ENCODE data around the gene PHAF1. TPM values are rescaled to one million over a fixed set of nuclear protein-coding genes. Genes with fewer than 3 reads are reported as not detected.

The PHAF1 gene
- polyA plus RNA-seq (ENCODE audit: insufficient read length): 18.4 TPM

GRCh38 chr16:67109407-67110135 lies at the start of gene PHAF1:
PHAF1 (plus strand) TSS chr16:67109941; CDS start chr16:67110176, 235 bp downstream.
- peak; percentile 78 for DNase-seq (ENCODE audit: low read depth)

GRCh38 chr16:67063008-67063407 lies 46.7 kb upstream of the PHAF1 start:
- no peak for DNase-seq (ENCODE audit: low read depth)

GRCh38 chr16:67068212-67068753 lies 41.5 kb upstream of the PHAF1 start:
- DNase-seq (ENCODE audit: low read depth): no peak

DNA sequence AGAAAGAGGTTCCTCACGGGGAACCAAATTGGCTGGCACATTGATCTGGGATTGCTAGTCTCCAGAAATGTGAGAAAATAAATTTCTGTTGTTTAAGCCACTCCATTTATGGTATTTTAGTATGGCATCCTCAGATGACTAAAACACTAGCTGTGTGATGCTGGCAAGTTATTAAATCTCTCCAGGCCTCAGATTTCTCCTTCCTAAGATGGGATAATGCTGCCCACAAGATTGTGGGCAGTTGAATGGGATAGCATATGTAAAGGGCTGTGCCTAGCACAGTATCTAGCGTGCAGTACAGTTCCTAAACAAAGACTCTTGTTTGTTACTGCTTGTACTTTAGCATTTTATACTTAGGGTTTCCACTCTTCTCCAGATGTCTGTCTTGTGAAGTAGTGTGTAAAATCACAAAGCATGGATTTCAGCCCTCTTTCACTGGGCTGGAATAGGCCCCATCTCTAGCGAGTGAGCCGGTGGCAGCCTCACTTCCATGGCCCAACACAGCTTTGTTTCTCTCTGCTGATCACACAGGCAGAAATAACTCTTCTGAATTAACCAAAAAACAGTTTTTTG lies 38.2 kb upstream of the PHAF1 start:
- DNase-seq (ENCODE audit: low read depth): no peak

GRCh38 chr16:67075331-67075730 lies 34.4 kb upstream of the PHAF1 start:
- no peak for DNase-seq (ENCODE audit: low read depth)

GRCh38 chr16:67077871-67078270 lies 31.9 kb upstream of the PHAF1 start:
- no peak for DNase-seq (ENCODE audit: low read depth)

DNA sequence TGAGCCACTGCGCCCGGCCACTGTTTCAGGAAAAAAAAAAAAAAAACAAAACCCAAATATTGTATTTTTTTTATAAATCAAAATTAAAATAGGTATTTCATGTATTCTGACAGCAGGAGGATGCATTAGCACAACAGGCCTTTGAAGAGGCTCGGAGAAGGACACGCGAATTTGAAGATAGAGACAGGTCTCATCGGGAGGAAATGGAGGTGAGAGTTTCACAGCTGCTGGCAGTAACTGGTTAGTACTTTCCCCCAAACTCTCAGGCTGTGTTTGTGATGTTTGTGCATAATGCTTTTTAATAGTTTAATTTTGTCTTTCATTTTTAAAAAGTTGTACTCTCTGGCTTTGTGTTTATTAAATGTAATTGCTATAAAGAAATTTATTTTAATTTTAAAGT lies 27.6 kb upstream of the PHAF1 start:
- no peak for DNase-seq (ENCODE audit: low read depth)

DNA sequence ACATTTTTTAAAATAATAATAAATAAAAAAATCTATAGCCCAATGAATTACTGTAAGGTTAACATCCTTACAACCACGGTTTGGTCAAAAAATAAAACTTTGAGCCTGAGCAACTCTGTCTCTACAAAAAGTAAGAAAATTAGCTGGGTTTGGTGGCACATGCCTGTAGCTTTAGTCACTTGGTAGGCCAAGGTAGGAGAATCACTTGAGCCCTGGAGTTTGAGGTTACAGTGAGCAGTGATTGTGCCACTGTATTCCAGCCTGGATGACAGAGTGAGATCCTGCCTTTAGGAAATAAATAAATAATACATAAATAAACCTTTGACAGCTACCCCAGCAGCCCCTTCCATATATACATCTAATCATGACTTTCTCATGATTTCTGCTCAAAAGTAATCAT lies 26.9 kb upstream of the PHAF1 start:
- DNase-seq (ENCODE audit: low read depth): no peak

DNA sequence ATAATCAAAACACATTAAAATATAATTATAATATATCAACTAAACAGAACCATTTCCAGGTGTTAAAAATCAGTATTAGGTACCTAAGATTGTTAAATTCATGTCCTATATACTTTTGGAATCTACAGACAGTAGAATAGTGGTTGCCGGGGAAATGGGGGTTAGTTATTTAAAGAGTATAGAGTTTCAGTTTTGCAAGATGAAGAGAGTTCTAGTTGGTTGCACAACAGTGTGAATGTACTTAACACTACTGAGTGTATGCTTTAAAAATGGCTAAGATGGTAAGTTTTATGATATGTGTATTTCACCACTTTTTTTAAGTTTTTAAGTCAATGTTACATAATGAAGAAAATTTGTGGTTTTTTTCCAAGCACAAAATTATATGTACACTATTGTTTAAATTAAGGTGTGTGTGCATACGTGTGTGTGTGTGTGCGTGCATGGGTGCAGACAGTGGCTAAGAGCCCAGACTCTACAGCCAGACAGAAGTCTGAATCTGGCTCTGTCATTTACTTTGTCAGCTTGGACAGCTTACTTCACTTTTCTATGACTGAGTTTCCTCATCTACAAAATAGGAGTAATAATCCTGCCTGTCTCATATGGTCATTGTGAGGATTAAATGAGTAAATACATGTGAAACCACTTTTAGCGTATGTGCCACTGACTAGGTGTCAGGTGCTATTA lies 25.3 kb upstream of the PHAF1 start:
- DNase-seq (ENCODE audit: low read depth): no peak

GRCh38 chr16:67086822-67087221 lies 22.9 kb upstream of the PHAF1 start:
- DNase-seq (ENCODE audit: low read depth): no peak

DNA sequence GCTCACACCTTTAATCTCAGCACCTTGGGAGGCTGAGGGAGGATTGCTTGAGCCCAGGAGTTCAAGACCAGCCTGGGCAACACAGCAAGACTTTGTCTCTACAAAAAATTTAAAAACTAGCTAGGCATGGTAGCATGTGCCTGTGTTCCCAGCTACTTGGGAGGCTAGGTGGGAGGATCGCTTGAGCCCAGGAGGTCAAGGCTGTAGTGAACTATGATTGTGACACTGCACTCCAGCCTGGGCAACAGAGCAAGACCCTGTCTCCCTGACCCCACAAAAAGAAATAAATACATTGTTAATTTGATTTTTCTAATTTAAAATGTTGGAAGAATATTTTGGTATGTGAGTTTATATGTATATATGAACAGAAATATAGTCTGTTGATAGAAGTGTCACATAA lies 22.4 kb upstream of the PHAF1 start:
- no peak for DNase-seq (ENCODE audit: low read depth)

DNA sequence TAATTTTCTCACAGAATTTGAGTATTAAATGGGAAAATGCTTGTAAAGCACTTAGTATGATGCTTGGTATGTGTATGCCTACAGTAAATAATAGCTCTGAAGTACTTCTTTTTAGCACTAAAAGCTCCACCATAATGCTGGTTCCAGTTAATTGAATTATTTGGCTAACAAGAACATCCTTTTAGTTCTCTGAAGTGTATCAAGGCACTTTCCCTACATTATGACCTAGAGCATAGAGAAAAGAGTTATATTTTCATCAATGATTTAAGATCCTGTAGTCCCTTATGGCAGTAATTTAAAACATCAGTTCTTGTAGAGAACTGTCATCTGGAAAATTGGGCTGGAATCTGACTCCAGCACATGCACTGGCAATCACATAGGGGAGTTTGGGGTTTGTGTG lies 21.9 kb upstream of the PHAF1 start:
- no peak for DNase-seq (ENCODE audit: low read depth)

GRCh38 chr16:67088551-67088950 lies 21.2 kb upstream of the PHAF1 start:
- DNase-seq (ENCODE audit: low read depth): no peak

DNA sequence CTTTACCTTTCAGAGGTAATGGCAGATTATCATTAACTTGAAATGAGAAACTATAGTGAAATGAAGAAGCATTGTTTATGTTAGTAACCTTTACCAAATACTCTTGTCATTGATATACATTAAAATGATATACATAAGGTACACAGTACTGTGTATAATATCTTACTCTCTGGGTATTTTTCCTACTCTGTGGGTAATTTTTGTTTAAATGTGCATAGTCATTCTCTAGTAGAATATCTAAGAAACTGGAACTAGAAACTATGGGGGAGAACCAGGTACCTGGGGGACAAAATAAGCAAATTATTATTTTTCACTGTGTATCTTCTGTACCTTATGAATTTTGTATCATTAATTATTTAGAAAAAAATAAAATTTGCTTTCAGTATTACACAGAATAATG lies 20.6 kb upstream of the PHAF1 start:
- DNase-seq (ENCODE audit: low read depth): no peak

- no peak for DNase-seq (ENCODE audit: low read depth)
Observed at GRCh38 chr16:67091906-67092566, 17.7 kb upstream of the PHAF1 start.

GRCh38 chr16:67093098-67093726 lies 16.5 kb upstream of the PHAF1 start:
- no peak for DNase-seq (ENCODE audit: low read depth)

- no peak for DNase-seq (ENCODE audit: low read depth)
Observed at GRCh38 chr16:67098599-67098998, 11.1 kb upstream of the PHAF1 start.

DNA sequence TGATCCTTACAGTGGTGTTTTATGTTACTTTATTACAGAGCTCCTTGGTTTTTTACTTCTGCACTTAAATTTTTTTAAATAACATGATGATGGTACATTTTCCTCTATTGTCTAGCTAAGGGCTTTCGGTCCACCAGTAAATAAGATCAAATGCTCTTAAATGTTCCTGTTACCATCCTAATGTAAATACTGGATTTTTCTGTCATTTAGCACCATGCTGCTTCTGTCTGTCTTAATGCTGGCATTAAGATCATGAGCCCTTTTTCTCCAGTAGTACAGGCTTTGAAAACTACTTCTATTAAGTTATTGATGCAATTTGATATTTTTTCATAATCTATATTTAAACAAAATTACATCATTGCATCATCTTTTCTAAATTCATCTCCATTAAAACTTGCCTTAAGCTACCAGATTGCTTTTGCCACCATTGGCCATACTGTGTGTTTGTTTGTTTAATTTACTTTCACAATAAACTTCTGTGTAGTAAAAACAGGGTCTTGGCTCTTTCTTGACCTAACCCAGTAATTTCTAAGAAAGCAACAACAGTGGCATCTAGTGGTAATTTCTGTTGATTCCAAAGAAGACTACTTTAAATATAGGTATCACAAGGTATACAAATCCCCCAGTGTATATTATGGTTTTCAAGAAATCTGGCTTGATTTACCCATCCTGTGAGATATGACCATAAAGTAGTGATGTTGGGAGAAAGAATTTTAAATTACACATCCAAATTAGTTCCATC lies 9.0 kb upstream of the PHAF1 start:
- DNase-seq (ENCODE audit: low read depth): no peak

DNA sequence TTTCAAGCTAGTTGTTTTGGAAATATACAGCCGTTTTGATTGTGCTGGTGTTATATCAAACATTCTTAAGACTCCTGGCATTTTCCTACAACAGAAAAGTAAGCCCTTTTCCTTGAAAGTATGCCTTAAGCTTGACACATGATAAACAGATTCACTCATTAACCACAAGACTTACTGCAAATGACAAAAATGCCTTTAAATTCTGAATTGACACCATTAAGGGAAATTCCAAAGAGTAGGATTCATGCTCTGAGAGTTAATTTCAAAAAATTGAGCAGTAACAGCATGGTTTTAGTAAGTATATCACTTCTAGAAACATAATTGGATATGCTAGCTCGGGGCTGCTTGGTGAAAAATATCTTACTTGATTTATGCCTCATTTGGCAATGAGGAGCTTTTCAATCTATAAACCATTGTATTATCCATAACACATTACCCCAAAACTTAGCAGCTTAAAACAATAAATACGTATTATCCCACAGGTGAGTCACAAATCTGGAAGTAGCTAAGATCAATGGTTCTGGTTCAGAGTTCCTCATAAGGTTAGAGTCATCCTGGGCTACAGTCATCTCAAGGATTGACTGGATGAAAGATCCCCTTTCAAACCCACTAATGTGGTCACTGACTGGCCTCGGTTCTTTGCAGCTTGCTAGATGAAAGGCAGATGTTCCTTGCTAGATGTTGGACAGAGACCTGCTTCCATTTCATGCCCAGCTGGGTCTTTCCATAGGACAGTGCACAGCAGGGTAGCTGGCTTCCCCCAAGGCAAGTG lies 8.2 kb upstream of the PHAF1 start:
- DNase-seq (ENCODE audit: low read depth): no peak

GRCh38 chr16:67104061-67104460 lies 5.7 kb upstream of the PHAF1 start:
- no peak for DNase-seq (ENCODE audit: low read depth)
